ENCODE data around the gene ABCA1.
"Not testable (repeated sequence)": the region's sequence is repeated elsewhere in the genome, so short reads cannot be mapped to it uniquely, and the experiment has no call there.

Gene ABCA1

DNA sequence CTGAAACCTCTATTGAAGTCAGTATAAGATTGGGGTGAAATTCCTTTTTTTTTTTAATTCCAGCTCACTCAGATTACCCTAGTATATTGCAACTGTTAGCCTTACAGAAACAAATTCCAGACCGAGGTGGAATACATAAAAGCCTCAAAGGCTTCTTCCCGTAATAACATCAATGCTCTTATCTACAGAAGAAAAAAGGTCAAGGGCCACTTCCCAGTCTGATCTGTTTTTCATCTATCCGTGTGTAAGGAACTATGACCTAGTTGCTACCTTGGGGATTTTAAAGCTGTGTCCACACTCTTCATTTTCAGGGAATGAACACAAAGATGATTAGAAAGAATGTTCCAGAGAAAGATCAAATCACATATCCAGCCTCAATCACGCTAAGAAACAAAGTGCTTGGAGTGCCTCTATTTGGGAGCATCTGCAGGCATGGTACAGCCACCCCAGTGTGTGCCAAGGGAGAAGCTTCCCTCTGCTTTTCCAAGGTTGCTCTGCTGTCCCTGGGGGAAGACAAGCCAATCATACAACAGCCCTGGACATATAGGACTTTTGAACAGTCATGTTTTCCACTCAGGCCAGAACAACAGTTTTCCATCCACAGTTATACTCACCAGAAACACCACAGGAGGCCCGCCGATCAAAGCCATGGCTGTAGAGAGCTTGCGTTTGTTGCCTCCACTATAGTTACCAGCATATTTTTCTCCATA is 140.5 kb downstream of the ABCA1 start:
- no peak for DNase-seq

- DNase-seq = no peak
Measured at GRCh38 chr9:104786293-104786692, 141.7 kb downstream of the ABCA1 start.

DNA sequence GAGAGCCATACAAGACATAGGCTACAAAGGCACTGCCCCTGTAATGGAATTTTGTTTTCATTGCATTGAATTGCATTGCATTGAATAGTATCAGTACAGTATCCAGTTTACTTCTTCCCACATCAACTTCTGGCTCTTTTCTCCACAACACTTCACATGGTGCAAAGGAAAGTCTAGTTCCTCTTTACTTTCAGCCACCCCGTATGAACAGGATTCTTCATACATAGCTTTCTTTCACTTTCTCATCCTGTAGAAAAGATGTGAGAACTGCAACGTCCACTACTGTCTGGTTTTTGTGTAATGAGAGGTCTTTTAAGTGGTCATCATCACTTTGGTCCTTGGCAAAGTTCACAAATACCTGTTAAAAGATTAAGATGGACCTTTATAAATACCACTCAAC is 143.9 kb downstream of the ABCA1 start:
- DNase-seq = no peak

DNA sequence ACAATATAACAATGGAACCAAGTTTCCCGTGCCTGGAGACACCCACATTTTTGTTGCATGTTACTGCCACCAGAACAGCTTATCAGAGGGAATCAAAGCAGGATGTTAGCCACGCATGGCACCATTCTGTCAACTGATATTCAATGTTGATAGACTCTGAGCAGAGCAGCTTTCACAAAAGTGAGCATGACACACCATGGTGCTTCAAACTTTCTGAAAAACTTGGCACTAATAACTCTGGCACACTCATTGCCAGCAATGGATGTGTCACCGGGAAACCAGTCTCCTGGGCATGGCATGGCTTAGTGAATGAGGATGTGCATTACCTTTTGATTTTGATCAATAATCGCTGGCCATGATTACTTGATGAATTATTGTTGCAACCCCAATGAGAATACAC is 144.4 kb downstream of the ABCA1 start:
- no peak for DNase-seq

DNA sequence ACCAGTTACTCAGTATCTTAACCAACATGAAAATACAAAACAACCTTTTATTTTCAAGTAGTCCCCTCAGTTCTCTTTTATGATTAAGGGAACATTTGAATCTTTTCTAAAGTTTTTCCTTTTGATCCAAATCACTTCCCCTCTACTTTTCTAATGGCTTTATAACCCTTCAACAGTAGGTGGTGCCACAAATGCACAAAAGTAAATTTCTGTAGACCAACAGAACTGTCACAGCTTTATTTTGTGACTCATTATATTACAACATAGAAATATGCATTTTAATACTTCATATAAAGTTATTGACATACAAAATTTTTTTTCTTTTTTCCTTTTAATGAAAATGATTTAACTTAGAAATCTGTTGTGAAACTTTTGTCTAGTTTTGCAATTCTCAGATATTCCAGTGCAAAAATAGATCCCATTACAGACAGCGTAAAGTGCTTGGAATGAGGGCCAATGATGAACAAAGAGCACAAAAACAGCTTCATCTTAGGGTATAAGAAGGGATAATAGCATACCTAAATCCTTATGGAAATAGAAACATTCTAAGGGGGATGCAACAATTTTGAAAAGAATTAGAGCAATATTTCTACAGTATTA is 147.1 kb downstream of the ABCA1 start:
- DNase-seq = peak; percentile 43 to 46

DNA sequence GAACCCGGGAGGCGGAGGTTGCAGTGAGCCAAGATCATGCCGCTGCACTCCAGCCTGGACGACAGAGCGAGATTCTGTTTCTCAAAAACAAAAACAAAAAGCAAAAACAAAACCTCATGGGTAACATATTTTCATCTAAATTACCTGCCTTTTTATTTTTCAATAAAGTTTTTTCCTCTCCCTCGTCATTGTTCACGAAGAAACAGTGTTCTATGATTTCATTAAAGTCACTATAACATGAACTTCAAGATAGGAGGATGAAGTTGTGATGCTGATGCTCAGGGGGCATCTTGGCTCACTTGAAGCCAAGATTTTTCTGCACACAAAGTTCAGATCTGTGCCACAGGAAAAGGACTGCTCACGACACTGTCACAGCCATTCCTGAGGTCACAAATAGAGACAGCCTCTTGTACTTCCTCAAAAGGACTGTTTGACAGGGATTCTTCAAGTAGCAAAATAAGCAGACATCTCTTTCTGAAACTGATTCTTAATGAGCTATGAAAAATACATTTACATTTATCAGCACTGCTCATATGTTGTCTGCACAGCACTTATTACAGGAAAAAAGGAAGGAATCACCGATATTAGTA is 147.9 kb downstream of the ABCA1 start:
- peak; percentile 6 to 9 for DNase-seq

GRCh38 chr9:104779334-104779733 is 148.6 kb downstream of the ABCA1 start:
- no peak for DNase-seq

- no peak for DNase-seq
Measured at GRCh38 chr9:104778802-104779201, 149.2 kb downstream of the ABCA1 start.

GRCh38 chr9:104776797-104777196 is 151.2 kb downstream of the ABCA1 start:
- no peak for DNase-seq

- DNase-seq = no peak
Measured at GRCh38 chr9:104775976-104776375, 152.0 kb downstream of the ABCA1 start.

DNA sequence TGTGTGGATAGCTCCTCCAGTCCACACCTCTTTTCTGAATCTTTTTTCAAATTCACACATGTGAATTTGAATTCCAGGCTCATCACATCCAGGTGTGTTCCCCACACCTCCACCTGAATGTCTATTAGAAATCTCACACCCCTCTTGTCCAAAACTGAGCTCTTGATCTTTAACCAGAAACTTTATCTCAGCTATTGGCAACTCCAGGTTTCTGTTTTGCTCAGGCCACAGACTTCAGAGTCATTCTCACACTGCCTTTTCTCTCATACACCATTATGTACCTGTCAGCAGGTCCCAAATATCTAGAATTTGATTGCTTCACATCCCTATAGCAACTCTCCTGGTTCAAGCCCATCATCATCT is 152.4 kb downstream of the ABCA1 start:
- DNase-seq = no peak

DNA sequence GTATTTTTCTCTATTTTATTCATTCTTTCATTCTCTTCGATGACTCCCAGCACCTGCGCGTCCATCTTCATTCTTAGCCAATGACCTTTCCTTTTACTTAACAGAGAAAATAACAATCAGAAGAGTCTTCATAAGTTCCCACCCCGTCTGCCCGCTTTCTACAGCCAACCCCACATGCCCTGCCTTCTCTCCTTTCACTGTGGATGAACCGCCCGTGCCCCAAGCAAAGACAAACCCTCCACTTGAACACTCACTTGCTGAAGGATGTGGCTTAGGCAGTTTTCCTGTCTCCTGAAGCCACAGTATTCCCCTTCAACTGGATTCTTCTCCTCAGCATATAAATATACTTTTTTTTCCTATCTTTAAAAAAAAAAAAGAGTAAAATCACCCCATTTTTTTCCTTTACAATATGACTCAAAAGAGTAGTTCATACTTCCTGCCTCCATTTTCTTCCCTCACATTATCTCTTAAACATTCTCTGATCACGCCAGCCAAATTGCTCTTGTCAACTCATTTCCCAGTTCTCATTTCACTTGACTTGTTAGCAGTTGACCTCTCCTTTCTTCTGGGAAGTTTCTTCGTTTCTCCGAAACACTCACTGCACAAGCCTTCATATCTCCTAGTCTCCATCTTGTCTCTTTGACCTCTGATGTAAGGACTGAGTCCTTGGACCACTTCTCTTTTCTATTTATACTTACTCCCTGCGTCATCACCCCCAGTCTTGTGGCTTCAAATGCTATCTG is 153.0 kb downstream of the ABCA1 start:
- no peak for DNase-seq

DNA sequence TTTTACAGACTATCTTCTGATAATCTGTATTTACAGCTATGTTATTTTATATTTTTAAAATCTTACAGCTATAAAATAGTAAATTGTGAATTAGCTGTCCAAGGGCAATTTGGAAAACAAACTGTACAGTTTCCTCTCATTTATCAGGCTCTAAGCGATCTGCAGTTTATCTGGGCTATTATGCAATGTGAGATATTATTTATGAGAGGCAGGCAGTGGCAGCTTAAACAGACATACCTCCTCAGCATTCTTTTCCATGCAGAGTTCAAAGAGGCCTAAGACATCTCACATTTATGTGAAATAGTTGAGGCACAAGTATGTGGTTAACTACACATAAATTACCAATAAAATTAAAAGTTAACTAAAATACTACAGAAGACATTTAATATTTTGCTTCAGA is 153.8 kb downstream of the ABCA1 start:
- no peak for DNase-seq

GRCh38 chr9:104772714-104773510 is 155.0 kb downstream of the ABCA1 start:
- no peak for DNase-seq

DNA sequence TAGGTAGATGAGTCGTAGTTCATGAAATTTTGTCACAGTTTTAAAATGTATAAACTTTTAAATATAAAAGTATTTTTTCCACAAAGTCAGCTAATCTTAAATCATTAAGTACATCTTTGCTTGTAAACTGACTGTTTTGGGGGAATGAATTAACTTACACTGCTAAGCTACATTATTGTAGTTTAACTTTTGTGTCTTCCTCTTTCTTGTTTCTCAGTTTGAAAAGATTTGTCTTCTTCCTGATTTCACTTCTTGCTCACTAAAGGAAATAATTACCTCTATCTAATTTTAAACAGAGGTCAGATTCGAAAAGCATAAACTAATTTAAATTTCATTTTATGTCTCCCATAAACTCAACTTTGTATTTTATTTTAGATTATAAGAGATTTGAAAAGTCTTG is 158.3 kb downstream of the ABCA1 start:
- peak; percentile 21 to 33 for DNase-seq

- not testable (repeated sequence) for DNase-seq
Measured at GRCh38 chr9:104769029-104769428, 158.9 kb downstream of the ABCA1 start.

GRCh38 chr9:104767507-104767906 is 160.4 kb downstream of the ABCA1 start:
- DNase-seq = no peak

GRCh38 chr9:104766025-104766424 is 161.9 kb downstream of the ABCA1 start:
- no peak for DNase-seq

DNA sequence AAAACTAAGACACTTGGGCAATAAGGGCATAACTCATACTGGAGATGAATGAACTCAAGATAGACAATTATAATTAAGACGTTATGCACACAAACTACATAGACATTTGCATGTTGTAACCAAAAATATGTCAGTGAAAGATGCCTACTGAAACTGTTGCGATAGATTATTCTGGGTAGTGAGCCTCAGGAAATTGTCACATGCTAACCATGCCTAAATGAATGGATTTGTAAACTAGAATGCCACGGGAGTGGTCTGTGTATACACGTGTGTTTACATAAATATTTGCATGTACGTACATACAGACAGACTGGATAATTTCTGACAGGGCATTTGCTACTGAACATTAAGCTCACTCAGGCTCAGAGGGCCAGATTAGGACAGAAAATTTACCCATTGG is 162.8 kb downstream of the ABCA1 start:
- DNase-seq = no peak

- no peak for DNase-seq
Measured at GRCh38 chr9:104758974-104759373, 169.0 kb downstream of the ABCA1 start.

GRCh38 chr9:104750185-104750767 is 177.7 kb downstream of the ABCA1 start:
- no peak for DNase-seq

GRCh38 chr9:104748359-104749031 is 179.5 kb downstream of the ABCA1 start:
- no peak for DNase-seq

All from AML-193 (cell line).